BLaER1 treated with 17β-estradiol and CSF1 and Interleukin-3, amounts not matched to agents 10 nM and 100 nM (cell line): ENCODE measurements around the gene CCDC107.

Experiments
- H3K27ac ChIP-seq, 11 experiments: shearing (Covaris generic); formaldehyde crosslinking; 2 replicates each; pipeline ENCODE4 v1.8.1; 2022
- H3K27me3 ChIP-seq, 11 experiments: shearing (Covaris generic); formaldehyde crosslinking; 2 replicates each; pipeline ENCODE4 v1.8.1; 2022
- H3K36me3 ChIP-seq, 11 experiments: shearing (Covaris generic); formaldehyde crosslinking; 2 replicates each; pipeline ENCODE4 v1.8.1; 2022
- H3K4me1 ChIP-seq, 10 experiments: shearing (Covaris generic); formaldehyde crosslinking; 2 replicates each; pipeline ENCODE4 v1.8.1; 2022
- H3K4me2 ChIP-seq, 11 experiments: shearing (Covaris generic); formaldehyde crosslinking; 2 replicates each; pipeline ENCODE4 v1.8.1; 2022
- H3K4me3 ChIP-seq, 10 experiments: shearing (Covaris generic); formaldehyde crosslinking; 2 replicates each; pipeline ENCODE4 v1.8.1; 2022
- H3K9ac ChIP-seq, 11 experiments: shearing (Covaris generic); formaldehyde crosslinking; 2 replicates each; pipeline ENCODE4 v1.8.1; 2022
- H3K9me3 ChIP-seq, 11 experiments: shearing (Covaris generic); formaldehyde crosslinking; replicated peaks in 1 of 11; 2 replicates each; pipeline ENCODE4 v1.8.1; 2022
- H4K20me1 ChIP-seq, 11 experiments: shearing (Covaris generic); formaldehyde crosslinking; 2 replicates each; pipeline ENCODE4 v1.8.1; 2022
- Cebpa-rat ChIP-seq, 11 experiments: shearing (Covaris generic); IDR thresholded peaks; 2 replicates each; pipeline ENCODE4 v1.8.1; 2022

CCDC107 gene

GRCh38 chr9:35691334-35691650 is 33.2 kb downstream of the CCDC107 start:
- H3K9ac ChIP-seq, result peak overlapping the region; percentile 78 to 86 (median 83); a peak in 21 of 22 replicates

DNA sequence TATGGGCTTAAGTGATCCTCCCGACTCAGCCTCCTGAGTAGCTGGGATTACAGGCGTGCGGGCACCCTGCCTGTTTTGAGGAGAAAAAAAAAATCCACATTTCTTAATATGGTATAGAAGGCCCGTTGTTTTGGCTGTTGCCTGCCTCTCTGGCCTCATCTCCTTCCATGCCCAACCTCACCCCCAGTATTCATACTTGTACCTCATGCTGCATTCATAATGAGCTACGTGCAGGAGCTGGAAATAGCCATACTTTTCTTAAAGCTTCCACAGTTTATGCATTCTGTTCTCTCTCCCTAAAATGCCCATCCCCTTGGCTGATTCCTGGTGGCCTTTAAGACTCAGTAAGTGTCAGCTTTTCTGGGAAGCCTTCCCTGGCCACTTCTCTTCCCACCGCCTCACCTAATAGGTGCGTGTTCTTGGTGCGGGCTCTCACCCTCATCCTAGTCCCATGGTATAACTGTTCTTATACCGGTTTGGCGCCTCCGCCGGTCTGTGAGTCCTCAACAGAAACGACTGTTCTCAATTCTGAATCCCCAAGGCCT is 33.7 kb downstream of the CCDC107 start:
- Histone ChIP-seq H3K4me2 (peak overlapping the region in 9 of 11 experiments; percentile 78 to 99 (median 97); a peak in 14 of 22 replicates), H3K27ac (peak overlapping the region in 4 of 11 experiments; percentile 78 to 87 (median 84); a peak in 5 of 22 replicates), H3K4me1 (peaks cover 39 to 47% (median 44%) of the 10 kb centered on the region in 10 experiments)

More at GRCh38 chr9:35691334-35691650, 33.2 kb downstream of the CCDC107 start:
- no peaks in the 10 kb centered on the region for H3K27me3 ChIP-seq
- peaks cover 39 to 51% (median 48%) of the 10 kb centered on the region in 10 experiments for H3K4me1 ChIP-seq
- peaks cover 0 to 7% (median 2%) of the 10 kb centered on the region in 11 experiments; a peak in 7 of 22 replicates for H4K20me1 ChIP-seq
- H3K4me2 ChIP-seq, result peak overlapping the region; percentile 78 to 99 (median 96)
- peak overlapping the region; percentile 61 to 81 (median 68); a peak in 19 of 20 replicates for H3K4me3 ChIP-seq
- H3K27ac ChIP-seq, result peak overlapping the region; percentile 64 to 87 (median 80); a peak in 20 of 22 replicates
- peaks cover 7 to 15% (median 9%) of the 10 kb centered on the region in 11 experiments for H3K36me3 ChIP-seq
- H3K9me3 ChIP-seq, result no peaks in the 10 kb centered on the region
- TF ChIP-seq Cebpa-rat (IDR thresholded peaks at IDR 0.05), result no peak

DNA sequence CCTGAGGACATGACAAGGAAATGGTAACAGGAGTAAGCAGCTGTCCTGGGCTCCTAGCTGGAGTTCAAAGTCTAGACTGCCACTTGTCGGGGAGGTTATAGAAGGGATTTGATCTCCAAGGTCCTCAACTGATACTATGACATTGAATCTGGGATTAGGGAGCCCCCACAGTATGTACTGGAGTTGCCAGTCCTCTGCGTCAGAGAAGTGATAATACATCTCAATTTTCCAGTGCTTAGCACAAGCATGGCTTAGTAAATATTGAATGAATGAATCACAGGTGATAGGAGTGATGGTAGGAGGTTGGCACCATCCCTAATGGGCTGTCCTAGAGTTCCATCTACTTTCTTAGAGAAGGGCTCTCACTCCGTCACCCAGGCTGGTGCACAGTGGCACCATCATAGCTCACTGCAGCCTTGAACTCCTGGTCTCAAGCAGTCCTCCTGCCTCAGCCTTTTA is 37.9 kb downstream of the CCDC107 start:
- Histone ChIP-seq H3K27me3 (no peaks in the 10 kb centered on the region), H3K4me2 (no peak overlapping the region), H3K4me3 (no peak overlapping the region), H3K4me1 (peaks cover 7 to 11% (median 10%) of the 10 kb centered on the region in 10 experiments), H3K9ac (no peak overlapping the region), H3K36me3 (peaks cover 53 to 62% (median 56%) of the 10 kb centered on the region in 11 experiments), H4K20me1 (peaks cover 4 to 53% (median 32%) of the 10 kb centered on the region in 11 experiments; a peak in 18 of 22 replicates), H3K27ac (no peak overlapping the region), H3K9me3 (no peaks in the 10 kb centered on the region)
- no peak for TF ChIP-seq Cebpa-rat (IDR thresholded peaks at IDR 0.05)

More for the DNA sequence above, 33.7 kb downstream of the CCDC107 start:
- peaks cover 0 to 13% (median 6%) of the 10 kb centered on the region in 11 experiments; a peak in 11 of 22 replicates for H4K20me1 ChIP-seq
- H3K9me3 ChIP-seq, result no peaks in the 10 kb centered on the region
- H3K36me3 ChIP-seq, result peaks cover 11 to 21% (median 14%) of the 10 kb centered on the region in 11 experiments
- H3K27me3 ChIP-seq, result no peaks in the 10 kb centered on the region
- TF ChIP-seq Cebpa-rat (IDR thresholded peaks at IDR 0.05), result no peak
- no peak overlapping the region for H3K4me3 ChIP-seq
- peak overlapping the region in 2 of 11 experiments; percentile 83 to 85; a peak in 2 of 22 replicates for H3K9ac ChIP-seq

DNA sequence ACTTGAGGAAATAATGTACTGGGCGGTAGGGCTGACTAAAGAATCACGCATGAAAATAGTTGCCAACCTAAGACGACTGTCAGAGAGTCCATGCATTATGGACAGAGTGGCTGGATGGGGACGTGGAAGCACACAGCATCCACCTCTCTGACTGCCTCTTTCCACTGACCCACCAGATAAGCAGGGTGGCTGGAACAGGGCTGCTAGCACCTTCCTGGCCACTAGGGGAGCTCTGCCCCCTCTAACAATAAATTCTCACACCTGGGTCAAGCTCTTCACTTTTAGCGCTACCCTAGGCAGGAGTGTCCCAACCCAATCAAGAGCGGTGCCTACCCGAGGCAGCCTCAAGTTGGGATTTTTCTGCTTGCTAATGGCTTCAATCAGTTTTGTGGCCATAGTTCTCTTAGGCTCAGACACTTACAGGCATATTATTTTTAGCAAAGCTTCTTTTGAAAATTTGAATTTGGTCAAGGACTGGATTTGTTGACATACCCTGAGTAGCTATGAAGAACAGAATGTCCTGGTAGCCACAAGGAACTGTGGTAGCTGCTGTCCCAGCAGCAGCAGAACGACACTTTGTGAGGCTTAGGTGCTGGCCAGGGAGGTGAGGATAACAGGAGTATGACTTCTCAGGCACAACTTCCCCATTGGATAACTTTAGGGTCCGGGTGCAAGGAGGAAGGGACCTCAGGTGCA is 38.6 kb downstream of the CCDC107 start:
- no peaks in the 10 kb centered on the region for H3K9me3 ChIP-seq
- no peaks in the 10 kb centered on the region for H3K27me3 ChIP-seq
- no peak overlapping the region for H3K4me2 ChIP-seq
- H4K20me1 ChIP-seq, result peaks cover 4 to 60% (median 32%) of the 10 kb centered on the region in 11 experiments; a peak in 18 of 22 replicates
- H3K27ac ChIP-seq, result no peak overlapping the region
- peaks cover 60 to 69% (median 63%) of the 10 kb centered on the region in 11 experiments for H3K36me3 ChIP-seq
- peaks cover 0 to 4% (median 3%) of the 10 kb centered on the region in 10 experiments; a peak in 14 of 20 replicates for H3K4me1 ChIP-seq
- H3K9ac ChIP-seq, result no peak overlapping the region
- no peak overlapping the region for H3K4me3 ChIP-seq
- no peak for TF ChIP-seq Cebpa-rat (IDR thresholded peaks at IDR 0.05)

DNA sequence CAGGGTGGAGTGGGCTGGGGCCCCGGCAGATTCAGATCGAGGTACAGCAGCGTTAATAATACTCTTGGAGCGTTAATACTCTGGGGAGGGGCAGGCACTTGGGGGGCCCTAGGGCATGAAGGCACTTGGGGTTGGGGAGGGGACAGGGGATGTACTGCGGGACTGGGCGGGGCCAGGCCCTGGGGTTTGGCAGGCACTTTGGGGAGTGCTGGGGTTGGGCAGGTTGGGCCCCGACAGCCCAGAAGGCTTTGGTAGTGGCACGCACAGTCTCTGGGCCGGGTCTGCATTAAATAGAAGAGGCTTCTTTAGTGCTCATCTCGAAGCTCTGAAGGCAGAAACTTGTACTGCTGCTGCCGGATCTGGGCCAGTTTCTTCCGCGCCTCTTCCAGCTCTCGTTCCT is 39.4 kb downstream of the CCDC107 start:
- Histone ChIP-seq H3K4me3 (no peak overlapping the region), H4K20me1 (peaks cover 4 to 67% (median 32%) of the 10 kb centered on the region in 11 experiments; a peak in 18 of 22 replicates), H3K9ac (no peak overlapping the region), H3K4me1 (no peaks in the 10 kb centered on the region), H3K9me3 (no peaks in the 10 kb centered on the region), H3K27me3 (no peaks in the 10 kb centered on the region), H3K27ac (no peak overlapping the region), H3K4me2 (no peak overlapping the region), H3K36me3 (peaks cover 68 to 77% (median 71%) of the 10 kb centered on the region in 11 experiments)
- no peak for TF ChIP-seq Cebpa-rat (IDR thresholded peaks at IDR 0.05)

DNA sequence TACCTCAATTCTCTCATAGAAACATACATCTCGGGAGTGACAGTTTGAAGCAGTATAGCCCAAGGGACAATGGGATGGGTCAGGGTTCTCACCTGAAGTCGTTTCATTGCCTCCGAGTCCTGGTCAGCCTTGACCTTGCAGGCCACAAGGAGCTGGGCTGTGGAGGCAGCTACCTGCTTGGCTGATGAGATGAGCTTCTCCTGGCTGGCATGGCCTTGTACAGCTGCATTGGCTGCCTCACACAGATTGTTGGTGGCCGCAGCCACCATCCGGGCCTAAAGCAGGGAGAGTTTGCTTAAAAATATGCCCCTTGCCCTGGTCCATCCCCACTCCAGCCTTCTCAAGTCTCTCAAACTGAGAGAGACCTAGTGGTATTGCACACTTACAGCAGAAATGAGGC is 40.1 kb downstream of the CCDC107 start:
- Histone ChIP-seq H3K27ac (no peak overlapping the region), H3K4me3 (no peak overlapping the region), H3K27me3 (no peaks in the 10 kb centered on the region), H4K20me1 (peaks cover 4 to 75% (median 32%) of the 10 kb centered on the region in 11 experiments; a peak in 18 of 22 replicates), H3K4me2 (no peak overlapping the region), H3K9me3 (no peaks in the 10 kb centered on the region), H3K36me3 (peaks cover 75 to 85% (median 78%) of the 10 kb centered on the region in 11 experiments), H3K4me1 (no peaks in the 10 kb centered on the region), H3K9ac (no peak overlapping the region)
- TF ChIP-seq Cebpa-rat (IDR thresholded peaks at IDR 0.05), result no peak

DNA sequence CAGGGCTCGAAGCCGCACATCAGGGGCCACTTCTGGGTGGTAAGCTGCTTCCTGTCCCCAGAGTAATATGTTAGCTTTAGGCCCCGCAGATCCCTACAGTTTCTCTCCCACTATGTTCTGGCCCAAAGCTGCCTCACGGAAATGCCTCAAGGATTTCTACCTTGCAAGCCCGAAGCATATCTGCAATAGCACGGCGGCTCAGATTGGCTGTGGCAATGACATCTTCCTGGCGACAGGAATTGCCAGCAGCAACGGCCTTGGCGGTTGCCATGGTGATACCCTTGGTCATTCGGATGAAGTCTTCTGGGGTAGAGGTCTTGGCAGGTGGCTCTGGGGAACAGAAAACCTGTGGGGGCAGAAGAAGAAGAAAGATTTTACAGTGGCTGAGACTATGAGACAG is 41.9 kb downstream of the CCDC107 start:
- H3K4me3 ChIP-seq, result no peak overlapping the region
- H3K4me2 ChIP-seq, result no peak overlapping the region
- H3K27me3 ChIP-seq, result no peaks in the 10 kb centered on the region
- H3K36me3 ChIP-seq, result peaks cover 93 to 100% (median 96%) of the 10 kb centered on the region in 11 experiments
- H3K9me3 ChIP-seq, result no peaks in the 10 kb centered on the region
- TF ChIP-seq Cebpa-rat (IDR thresholded peaks at IDR 0.05), result no peak
- H4K20me1 ChIP-seq, result peaks cover 4 to 93% (median 32%) of the 10 kb centered on the region in 11 experiments; a peak in 18 of 22 replicates
- no peak overlapping the region for H3K9ac ChIP-seq
- H3K4me1 ChIP-seq, result no peaks in the 10 kb centered on the region
- H3K27ac ChIP-seq, result no peak overlapping the region

DNA sequence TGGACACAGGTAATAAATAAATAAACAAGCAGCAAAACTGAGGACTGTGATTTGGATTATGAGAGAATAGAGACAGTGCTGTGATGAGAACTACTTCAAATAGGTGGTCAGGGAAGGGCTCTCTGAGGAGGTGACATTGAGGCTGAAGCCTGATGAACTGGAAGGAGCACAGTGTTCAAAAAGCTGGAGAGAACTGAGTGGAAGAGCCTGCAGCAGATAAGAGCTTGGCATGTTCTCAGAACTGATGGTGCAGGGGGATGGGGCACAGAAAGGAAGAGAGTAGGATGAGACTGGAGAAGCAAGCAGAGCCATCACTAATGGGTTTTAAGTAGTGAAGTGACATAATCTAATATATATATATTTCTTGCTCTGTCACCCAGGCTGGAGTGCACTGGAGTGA is 42.9 kb downstream of the CCDC107 start:
- peaks cover 4 to 99% (median 40%) of the 10 kb centered on the region in 11 experiments; a peak in 18 of 22 replicates for H4K20me1 ChIP-seq
- no peak overlapping the region for H3K4me3 ChIP-seq
- H3K27ac ChIP-seq, result no peak overlapping the region
- no peaks in the 10 kb centered on the region for H3K9me3 ChIP-seq
- TF ChIP-seq Cebpa-rat (IDR thresholded peaks at IDR 0.05), result no peak
- no peaks in the 10 kb centered on the region for H3K27me3 ChIP-seq
- H3K9ac ChIP-seq, result no peak overlapping the region
- H3K36me3 ChIP-seq, result peaks cover 99 to 100% (median 100%) of the 10 kb centered on the region in 11 experiments
- no peaks in the 10 kb centered on the region for H3K4me1 ChIP-seq
- no peak overlapping the region for H3K4me2 ChIP-seq

- no peaks in the 10 kb centered on the region for H3K9me3 ChIP-seq
- peaks cover 100% of the 10 kb centered on the region in 11 experiments for H3K36me3 ChIP-seq
- no peak overlapping the region for H3K4me3 ChIP-seq
- H3K9ac ChIP-seq, result no peak overlapping the region
- no peak overlapping the region for H3K27ac ChIP-seq
- no peak overlapping the region for H3K4me2 ChIP-seq
- TF ChIP-seq Cebpa-rat (IDR thresholded peaks at IDR 0.05), result no peak
- H4K20me1 ChIP-seq, result peaks cover 0 to 99% (median 25%) of the 10 kb centered on the region in 11 experiments; a peak in 16 of 22 replicates
- H3K27me3 ChIP-seq, result no peaks in the 10 kb centered on the region
- no peaks in the 10 kb centered on the region for H3K4me1 ChIP-seq
Observed at GRCh38 chr9:35702696-35703095, 44.6 kb downstream of the CCDC107 start.
